Liver (tissue), 9 donors: ENCODE results near the gene ARFGAP1. TPM values are rescaled to one million over a fixed set of nuclear protein-coding genes. Genes with fewer than 3 reads are reported as not detected.

Experiments used
- DNase-seq: peaks from one replicate; pipeline ENCODE4 v3.0.0-alpha.2; 2017; ENCODE audit warnings: low spot score
- H3K27ac ChIP-seq, 2 donors: one replicate each; pipeline ENCODE4 v1.7.0; 2013; ENCODE audit warnings: inconsistent platforms in 2 of 2, low read length in 2 of 2, control low read depth in 1 of 2, low read depth in 1 of 2, mild to moderate bottlenecking in 1 of 2
- H3K27me3 ChIP-seq, 4 donors: one replicate each; pipeline versions ENCODE4 v1.6.1 to v1.7.0; 2013; ENCODE audit warnings: low read length in 3 of 4, inconsistent platforms in 1 of 4, mild to moderate bottlenecking in 1 of 4, moderate library complexity in 1 of 4; ENCODE audit not compliant: control insufficient read depth in 4 of 4, insufficient read depth in 4 of 4
- H3K36me3 ChIP-seq, 4 donors: one replicate each; pipeline versions ENCODE4 v1.6.1 to v1.7.0; 2013; ENCODE audit warnings: low read length in 3 of 4, mild to moderate bottlenecking in 3 of 4, low read depth in 1 of 4, moderate library complexity in 1 of 4; ENCODE audit not compliant: control insufficient read depth in 4 of 4, insufficient read depth in 3 of 4
- H3K4me1 ChIP-seq, 4 donors: one replicate each; pipeline versions ENCODE4 v1.6.1 to v1.7.0; 2013; ENCODE audit warnings: low read length in 3 of 4, mild to moderate bottlenecking in 3 of 4, moderate library complexity in 1 of 4; ENCODE audit not compliant: control insufficient read depth in 4 of 4, insufficient read depth in 4 of 4
- H3K4me3 ChIP-seq, 3 donors: one replicate each; pipeline versions ENCODE4 v1.6.1 to v1.7.0; 2013; ENCODE audit warnings: low read length in 3 of 3, control low read depth in 1 of 3, low read depth in 1 of 3, mild to moderate bottlenecking in 1 of 3
- H3K9ac ChIP-seq, 2 donors: one replicate each; pipeline ENCODE4 v1.7.0; 2013; ENCODE audit warnings: low read length in 2 of 2, mild to moderate bottlenecking in 2 of 2, moderate library complexity in 2 of 2, control low read depth in 1 of 2, low read depth in 1 of 2
- H3K9me3 ChIP-seq, 4 donors: one replicate each; pipeline versions ENCODE4 v1.6.1 to v1.7.0; 2013; ENCODE audit warnings: low read length in 3 of 4; ENCODE audit not compliant: control insufficient read depth in 4 of 4
- EGR1 ChIP-seq, 2 donors: IDR thresholded peaks; 2 replicates each; pipeline ENCODE4 v1.6.1; 2016 to 2018; ENCODE audit warnings: antibody characterized with exemption in 2 of 2, low read depth in 2 of 2
- FOXA1 ChIP-seq: IDR thresholded peaks from 2 replicates; pipeline ENCODE4 v1.6.1; 2016; ENCODE audit warnings: antibody characterized with exemption
- FOXA2 ChIP-seq: IDR thresholded peaks from 2 replicates; pipeline ENCODE4 v1.6.1; 2016; ENCODE audit warnings: antibody characterized with exemption
- GABPA ChIP-seq, 2 donors: IDR thresholded peaks in 1 of 2; conservative IDR thresholded peaks in 1 of 2; 2 replicates each; pipeline ENCODE4 v1.6.1; 2016; ENCODE audit warnings: antibody characterized with exemption in 2 of 2, mild to moderate bottlenecking in 1 of 2, moderate library complexity in 1 of 2
- HNF4A ChIP-seq, 2 donors: conservative IDR thresholded peaks; 2 replicates each; pipeline ENCODE4 v1.6.1; 2016; ENCODE audit warnings: antibody characterized with exemption in 2 of 2, mild to moderate bottlenecking in 2 of 2
- HNF4G ChIP-seq: IDR thresholded peaks from 2 replicates; pipeline ENCODE4 v1.6.1; 2016; ENCODE audit warnings: antibody characterized with exemption
- NR2F2 ChIP-seq: IDR thresholded peaks from 2 replicates; pipeline ENCODE4 v1.6.1; 2016; ENCODE audit warnings: antibody characterized with exemption
- RAD21 ChIP-seq, 2 donors: IDR thresholded peaks; 2 replicates each; pipeline ENCODE4 v1.6.1; 2016; ENCODE audit warnings: antibody characterized with exemption in 2 of 2, mild to moderate bottlenecking in 2 of 2
- RXRA ChIP-seq, 2 donors: IDR thresholded peaks; 2 replicates each; pipeline ENCODE4 v1.6.1; 2017 to 2018; ENCODE audit warnings: antibody characterized with exemption in 2 of 2, mild to moderate bottlenecking in 1 of 2
- TAF1 ChIP-seq: conservative IDR thresholded peaks from 2 replicates; pipeline ENCODE4 v1.6.1; 2016; ENCODE audit warnings: antibody characterized with exemption, mild to moderate bottlenecking
- WGBS: extraction: QIAGEN DNeasy Blood & Tissue Kit; methylation state at CpG from one replicate; pipeline ENCODE4 v1.1.7; 2013; 5-methylcytosine and 5-hydroxymethylcytosine counted together
- polyA plus RNA-seq, 2 donors: library from polyadenylated mRNA; stranded (reverse) in 1 of 2; unstranded in 1 of 2; fragments of 200-250 nt in 1 of 2; fragments of >200 nt in 1 of 2; fragmentation: Nextera tagmentation in 1 of 2; extraction: Ambion mirVana in 1 of 2; gene quantifications; one replicate each; pipeline versions ENCODE4 v1.2.1 to v1.2.3, GENCODE V29; 2013 to 2015
- total RNA-seq, 2 donors: library from RNA; depleted of rRNA; stranded (reverse); fragments of >200 nt; gene quantifications; one replicate each; pipeline ENCODE4 v1.2.3, GENCODE V29; 2014
- TF ChIP-seq, protein P1 (sequence below): IDR thresholded peaks from 2 replicates; pipeline ENCODE4 v1.6.1; 2016; ENCODE audit warnings: antibody characterized with exemption
- TF ChIP-seq, protein P2 (sequence below): IDR thresholded peaks from 2 replicates; pipeline ENCODE4 v1.6.1; 2016; ENCODE audit warnings: antibody characterized with exemption
- TF ChIP-seq, protein P3 (sequence below): IDR thresholded peaks from 2 replicates; pipeline ENCODE4 v1.6.1; 2016; ENCODE audit warnings: antibody characterized with exemption, mild to moderate bottlenecking
- TF ChIP-seq, protein P4 (sequence below): fragments of 150-350 bp; IDR thresholded peaks from 2 replicates; pipeline ENCODE4 v1.5.1; 2017; ENCODE audit warnings: improper control_type of control experiment, low read depth, low read length; ENCODE audit not compliant: missing input control
- donor health status: healthy.
- donor health status: healthy.
- donor health status: healthy.
- donor health status: healthy.
- donor health status: healthy.

ARFGAP1 gene
- total and polyA plus RNA-seq, 4 donors, result 11.2 to 29.7 (median 21.8) TPM

DNA sequence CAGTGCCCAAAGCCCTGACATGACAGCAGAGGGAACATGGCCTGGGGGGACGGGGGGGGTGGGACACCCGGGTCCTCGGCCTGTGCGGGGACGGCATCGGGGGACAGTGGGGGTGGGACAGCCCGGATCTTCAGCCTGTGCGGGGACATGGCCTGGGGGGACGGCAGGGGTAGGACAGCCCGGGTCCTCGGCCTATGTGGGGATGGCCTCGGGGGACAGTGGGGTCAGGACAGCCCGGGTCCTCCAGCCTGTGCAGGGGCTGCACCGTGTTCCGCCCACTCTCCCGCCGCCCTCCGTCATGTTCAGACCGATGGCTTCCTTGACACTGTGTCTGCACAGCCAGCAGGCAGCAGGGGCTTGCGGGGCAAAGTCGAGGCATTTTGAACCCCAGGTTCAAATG, 29.9 kb upstream of the ARFGAP1 start:
- no peaks in the 10 kb centered on the region for H3K9me3 ChIP-seq
- H3K36me3 ChIP-seq, result no peaks in the 10 kb centered on the region
- H3K9ac ChIP-seq, result no peak overlapping the region
- no peak overlapping the region for H3K4me3 ChIP-seq
- TF ChIP-seq, protein P1, sequence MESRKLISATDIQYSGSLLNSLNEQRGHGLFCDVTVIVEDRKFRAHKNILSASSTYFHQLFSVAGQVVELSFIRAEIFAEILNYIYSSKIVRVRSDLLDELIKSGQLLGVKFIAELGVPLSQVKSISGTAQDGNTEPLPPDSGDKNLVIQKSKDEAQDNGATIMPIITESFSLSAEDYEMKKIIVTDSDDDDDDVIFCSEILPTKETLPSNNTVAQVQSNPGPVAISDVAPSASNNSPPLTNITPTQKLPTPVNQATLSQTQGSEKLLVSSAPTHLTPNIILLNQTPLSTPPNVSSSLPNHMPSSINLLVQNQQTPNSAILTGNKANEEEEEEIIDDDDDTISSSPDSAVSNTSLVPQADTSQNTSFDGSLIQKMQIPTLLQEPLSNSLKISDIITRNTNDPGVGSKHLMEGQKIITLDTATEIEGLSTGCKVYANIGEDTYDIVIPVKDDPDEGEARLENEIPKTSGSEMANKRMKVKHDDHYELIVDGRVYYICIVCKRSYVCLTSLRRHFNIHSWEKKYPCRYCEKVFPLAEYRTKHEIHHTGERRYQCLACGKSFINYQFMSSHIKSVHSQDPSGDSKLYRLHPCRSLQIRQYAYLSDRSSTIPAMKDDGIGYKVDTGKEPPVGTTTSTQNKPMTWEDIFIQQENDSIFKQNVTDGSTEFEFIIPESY, result no peak
- TF ChIP-seq, protein P2, sequence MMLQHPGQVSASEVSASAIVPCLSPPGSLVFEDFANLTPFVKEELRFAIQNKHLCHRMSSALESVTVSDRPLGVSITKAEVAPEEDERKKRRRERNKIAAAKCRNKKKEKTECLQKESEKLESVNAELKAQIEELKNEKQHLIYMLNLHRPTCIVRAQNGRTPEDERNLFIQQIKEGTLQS, result no peak
- TF ChIP-seq NR2F2 (no peak), RAD21 (IDR thresholded peaks at IDR 0.05) (no peak), RXRA (IDR thresholded peaks at IDR 0.05) (no peak), HNF4G (no peak)
- TF ChIP-seq, protein P3, sequence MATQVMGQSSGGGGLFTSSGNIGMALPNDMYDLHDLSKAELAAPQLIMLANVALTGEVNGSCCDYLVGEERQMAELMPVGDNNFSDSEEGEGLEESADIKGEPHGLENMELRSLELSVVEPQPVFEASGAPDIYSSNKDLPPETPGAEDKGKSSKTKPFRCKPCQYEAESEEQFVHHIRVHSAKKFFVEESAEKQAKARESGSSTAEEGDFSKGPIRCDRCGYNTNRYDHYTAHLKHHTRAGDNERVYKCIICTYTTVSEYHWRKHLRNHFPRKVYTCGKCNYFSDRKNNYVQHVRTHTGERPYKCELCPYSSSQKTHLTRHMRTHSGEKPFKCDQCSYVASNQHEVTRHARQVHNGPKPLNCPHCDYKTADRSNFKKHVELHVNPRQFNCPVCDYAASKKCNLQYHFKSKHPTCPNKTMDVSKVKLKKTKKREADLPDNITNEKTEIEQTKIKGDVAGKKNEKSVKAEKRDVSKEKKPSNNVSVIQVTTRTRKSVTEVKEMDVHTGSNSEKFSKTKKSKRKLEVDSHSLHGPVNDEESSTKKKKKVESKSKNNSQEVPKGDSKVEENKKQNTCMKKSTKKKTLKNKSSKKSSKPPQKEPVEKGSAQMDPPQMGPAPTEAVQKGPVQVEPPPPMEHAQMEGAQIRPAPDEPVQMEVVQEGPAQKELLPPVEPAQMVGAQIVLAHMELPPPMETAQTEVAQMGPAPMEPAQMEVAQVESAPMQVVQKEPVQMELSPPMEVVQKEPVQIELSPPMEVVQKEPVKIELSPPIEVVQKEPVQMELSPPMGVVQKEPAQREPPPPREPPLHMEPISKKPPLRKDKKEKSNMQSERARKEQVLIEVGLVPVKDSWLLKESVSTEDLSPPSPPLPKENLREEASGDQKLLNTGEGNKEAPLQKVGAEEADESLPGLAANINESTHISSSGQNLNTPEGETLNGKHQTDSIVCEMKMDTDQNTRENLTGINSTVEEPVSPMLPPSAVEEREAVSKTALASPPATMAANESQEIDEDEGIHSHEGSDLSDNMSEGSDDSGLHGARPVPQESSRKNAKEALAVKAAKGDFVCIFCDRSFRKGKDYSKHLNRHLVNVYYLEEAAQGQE, result no peak
- peaks cover 0 to under 1% (median 0%) of the 10 kb centered on the region in 4 donors for H3K27me3 ChIP-seq
- WGBS, result 92% methylated on average over 21 of the region's 21 CpGs
- H3K27ac ChIP-seq, result no peak overlapping the region
- no peaks in the 10 kb centered on the region for H3K4me1 ChIP-seq
- DNase-seq, result no peak

DNA sequence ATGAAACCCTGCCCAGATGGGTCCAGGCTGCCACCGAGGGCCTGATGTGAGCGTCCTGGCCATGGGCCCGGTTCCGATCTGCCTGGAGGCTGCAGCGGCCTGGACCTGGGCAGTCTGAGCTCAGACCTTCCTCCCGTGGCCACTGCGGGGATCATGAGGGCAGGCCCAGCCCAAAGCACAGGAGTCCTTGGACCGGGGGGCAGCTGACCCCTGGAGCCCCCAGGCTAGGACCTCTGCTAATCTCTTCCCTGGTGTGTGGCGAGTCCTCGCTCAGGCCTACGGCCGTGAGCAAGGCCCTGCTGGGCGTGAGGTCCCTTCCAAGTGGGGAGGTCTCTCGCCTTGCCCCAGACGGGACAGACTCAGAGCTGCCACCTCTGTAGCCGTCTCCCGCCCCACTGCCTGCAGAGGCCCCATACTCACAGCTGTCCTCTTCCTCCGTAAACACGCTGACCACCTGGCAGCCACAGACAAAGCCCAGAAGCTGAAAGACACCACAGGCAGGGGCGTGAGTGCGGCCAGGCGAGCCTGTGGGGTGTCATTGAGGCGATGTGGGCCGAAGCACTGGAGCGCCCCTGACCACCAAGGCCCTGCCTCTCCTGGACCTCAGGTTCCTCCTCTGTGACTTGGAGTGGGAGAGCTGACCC, 28.9 kb upstream of the ARFGAP1 start:
- H3K27ac ChIP-seq, result no peak overlapping the region
- no peak overlapping the region for H3K9ac ChIP-seq
- H3K4me1 ChIP-seq, result no peaks in the 10 kb centered on the region
- TF ChIP-seq FOXA1 (no peak), EGR1 (IDR thresholded peaks at IDR 0.05; ENCODE audit: low read depth in 2 of 2) (no peak), TAF1 (no peak), NR2F2 (no peak), HNF4A (conservative IDR thresholded peaks at IDR 0.05) (no peak), GABPA (IDR thresholded peaks at IDR 0.05 in 1 of 2, conservative IDR thresholded peaks at IDR 0.05 in 1 of 2) (no peak), HNF4G (no peak), RXRA (IDR thresholded peaks at IDR 0.05) (no peak), FOXA2 (no peak)
- TF ChIP-seq, protein P4, sequence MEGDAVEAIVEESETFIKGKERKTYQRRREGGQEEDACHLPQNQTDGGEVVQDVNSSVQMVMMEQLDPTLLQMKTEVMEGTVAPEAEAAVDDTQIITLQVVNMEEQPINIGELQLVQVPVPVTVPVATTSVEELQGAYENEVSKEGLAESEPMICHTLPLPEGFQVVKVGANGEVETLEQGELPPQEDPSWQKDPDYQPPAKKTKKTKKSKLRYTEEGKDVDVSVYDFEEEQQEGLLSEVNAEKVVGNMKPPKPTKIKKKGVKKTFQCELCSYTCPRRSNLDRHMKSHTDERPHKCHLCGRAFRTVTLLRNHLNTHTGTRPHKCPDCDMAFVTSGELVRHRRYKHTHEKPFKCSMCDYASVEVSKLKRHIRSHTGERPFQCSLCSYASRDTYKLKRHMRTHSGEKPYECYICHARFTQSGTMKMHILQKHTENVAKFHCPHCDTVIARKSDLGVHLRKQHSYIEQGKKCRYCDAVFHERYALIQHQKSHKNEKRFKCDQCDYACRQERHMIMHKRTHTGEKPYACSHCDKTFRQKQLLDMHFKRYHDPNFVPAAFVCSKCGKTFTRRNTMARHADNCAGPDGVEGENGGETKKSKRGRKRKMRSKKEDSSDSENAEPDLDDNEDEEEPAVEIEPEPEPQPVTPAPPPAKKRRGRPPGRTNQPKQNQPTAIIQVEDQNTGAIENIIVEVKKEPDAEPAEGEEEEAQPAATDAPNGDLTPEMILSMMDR, result no peak
- TF ChIP-seq, protein P3, result no peak
- H3K9me3 ChIP-seq, result no peaks in the 10 kb centered on the region
- H3K36me3 ChIP-seq, result no peaks in the 10 kb centered on the region
- H3K27me3 ChIP-seq, result peaks cover 0 to 3% (median 0%) of the 10 kb centered on the region in 4 donors
- DNase-seq, result no peak
- 87% methylated on average over 25 of the region's 25 CpGs for WGBS
- no peak overlapping the region for H3K4me3 ChIP-seq
